Colon (tissue), 2 donors: ENCODE data around the gene TTC36.
"Not testable (repeated sequence)": the region's sequence is repeated elsewhere in the genome, so short reads cannot be mapped to it uniquely, and the experiment has no call there.

ENCODE experiments used
- FAIRE-seq: peaks from 2 replicates; lab custom pipeline; 2012; peaks lifted over from hg19 to GRCh38; lab: Jason Lieb, UNC
- donor health status: control.
- donor health status: control.

Gene TTC36, protein sequence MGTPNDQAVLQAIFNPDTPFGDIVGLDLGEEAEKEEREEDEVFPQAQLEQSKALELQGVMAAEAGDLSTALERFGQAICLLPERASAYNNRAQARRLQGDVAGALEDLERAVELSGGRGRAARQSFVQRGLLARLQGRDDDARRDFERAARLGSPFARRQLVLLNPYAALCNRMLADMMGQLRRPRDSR

DNA sequence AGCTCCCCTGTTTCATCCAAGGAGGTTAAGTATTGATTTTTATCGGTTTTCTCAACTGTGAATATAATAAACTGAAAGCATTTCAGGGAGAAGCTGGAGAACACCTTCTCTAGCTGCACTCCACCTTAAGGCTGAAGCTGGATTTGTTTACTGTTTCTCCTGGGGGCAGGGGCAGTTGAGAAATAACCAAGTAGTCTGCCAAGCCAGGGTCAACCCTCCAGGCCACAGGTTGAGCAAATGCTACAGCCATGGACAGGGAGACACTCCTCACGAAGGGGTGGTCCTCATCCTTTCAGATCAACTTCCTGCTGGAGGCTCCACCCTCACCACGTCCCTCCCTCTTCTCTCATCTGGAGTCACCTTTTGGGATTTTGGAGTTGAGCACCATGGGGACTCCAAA, at the start of gene TTC36:
TSS of gene TTC36 (plus strand) at position 366 of the 400 bp plus-strand sequence. CDS start at position 387, 21 bp downstream.
- no peak for FAIRE-seq

DNA sequence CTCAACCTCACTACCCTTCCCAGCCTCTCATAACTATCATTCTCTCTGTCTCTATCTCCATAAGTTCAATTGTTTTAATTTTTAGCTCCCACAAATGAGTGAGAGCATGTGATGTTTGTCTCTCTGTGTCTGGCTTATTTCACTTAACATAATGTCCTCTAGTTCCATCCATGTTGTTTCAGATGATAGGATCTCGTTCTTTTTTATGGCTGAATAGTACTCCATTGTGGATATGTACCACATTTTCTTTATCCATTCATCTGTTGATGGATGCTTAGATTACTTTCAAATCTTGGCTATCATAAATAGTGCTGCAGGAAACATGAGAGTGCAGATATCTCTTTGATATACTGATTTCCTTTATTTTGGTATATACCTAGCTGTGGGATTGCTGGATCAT, 46.0 kb upstream of the TTC36 start:
- not testable (repeated sequence) for FAIRE-seq

DNA sequence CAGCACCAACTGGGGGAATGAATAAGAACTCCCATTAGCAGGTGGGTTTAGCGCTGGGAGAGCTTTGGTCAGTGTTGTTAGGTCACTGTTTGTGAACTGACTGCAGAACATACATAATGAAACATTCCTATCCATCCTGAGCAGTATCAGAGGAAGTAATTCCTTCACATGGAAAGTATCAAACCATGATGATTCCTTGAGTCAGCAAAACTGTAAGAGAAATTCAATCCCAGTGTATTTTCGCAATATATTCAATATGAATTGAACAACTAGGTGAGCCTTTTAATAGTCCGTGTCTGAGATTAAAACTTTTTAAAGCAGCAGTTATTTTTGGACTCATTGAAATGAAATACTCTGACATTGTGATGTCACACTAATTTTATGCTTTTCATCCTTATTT, 42.9 kb upstream of the TTC36 start:
- no peak for FAIRE-seq

DNA sequence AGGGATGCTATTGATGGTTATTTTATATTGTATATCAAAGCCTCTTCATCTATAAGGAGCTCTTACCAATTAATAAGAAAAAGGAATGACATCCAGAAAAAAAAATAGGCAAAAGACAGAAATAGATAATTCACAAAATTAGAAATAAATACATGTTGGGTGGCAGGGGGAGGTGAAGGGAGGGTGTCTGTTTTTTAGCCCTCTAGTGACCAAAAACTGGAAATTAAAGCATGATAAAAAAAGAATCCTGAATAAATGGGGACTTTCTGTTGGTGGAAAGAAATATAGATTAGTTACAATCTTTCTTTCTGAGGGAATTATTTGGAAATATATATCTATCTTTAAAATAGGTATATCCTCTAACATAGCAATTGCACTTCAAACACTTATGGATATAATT, 42.0 kb upstream of the TTC36 start:
- FAIRE-seq, result no peak

DNA sequence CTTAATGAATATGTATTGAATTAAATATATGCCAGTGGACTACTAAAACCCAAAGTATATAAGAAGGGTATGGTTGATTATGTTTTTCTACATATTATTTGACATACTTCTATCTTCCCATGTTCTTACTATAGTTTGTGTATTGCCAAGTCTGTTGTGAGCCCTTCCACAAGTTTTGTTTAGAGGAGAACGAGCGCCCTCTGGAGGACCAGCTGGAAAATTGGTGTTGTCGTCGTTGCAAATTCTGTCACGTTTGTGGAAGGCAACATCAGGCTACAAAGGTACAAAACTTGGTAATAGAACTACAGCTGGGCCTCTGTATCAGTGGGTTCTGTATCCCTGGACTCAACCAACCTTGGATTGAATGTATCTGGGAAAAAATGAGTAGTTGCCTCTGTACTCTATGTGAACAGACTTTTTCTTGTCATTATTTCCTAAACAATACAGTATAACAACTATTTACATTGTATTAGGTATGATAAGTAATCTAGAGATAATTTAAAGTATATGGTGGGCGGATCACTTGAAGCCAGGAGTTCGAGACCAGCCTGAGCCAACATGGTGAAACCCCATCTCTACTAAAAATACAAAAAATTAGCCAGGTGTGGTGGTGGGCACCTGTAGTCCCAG, 38.7 kb upstream of the TTC36 start:
- peak; percentile 57 for FAIRE-seq

DNA sequence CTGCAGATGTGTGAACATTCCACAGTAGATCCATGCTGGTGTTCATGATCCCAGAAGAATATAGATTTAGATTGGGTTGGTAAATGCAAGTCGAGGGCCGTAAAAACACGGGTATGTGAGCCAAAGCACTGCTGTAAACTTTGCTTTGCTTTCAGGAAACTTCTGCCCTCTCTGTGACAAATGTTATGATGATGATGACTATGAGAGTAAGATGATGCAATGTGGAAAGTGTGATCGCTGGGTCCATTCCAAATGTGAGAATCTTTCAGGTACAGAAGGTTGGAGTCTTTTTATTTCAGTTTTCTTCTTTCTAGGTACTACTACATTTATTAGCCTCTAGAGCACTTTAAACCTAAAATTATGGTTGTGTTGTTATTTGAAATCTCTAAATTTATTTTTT, 36.2 kb upstream of the TTC36 start:
- FAIRE-seq, result no peak

DNA sequence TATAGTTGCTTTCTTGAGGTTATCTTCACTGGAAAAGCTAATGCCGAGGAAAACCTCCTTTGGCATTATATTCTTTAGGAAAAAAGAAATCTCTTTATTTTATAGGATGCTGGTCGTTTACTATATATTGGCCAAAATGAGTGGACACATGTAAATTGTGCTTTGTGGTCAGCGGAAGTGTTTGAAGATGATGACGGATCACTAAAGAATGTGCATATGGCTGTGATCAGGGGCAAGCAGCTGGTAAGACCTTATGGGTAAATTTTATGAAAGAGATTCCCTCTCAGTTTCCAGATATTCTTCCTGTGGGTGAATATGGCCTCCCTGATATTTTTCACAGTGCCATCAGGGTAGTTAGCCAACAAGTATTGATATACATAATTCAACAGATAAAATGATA, 29.4 kb upstream of the TTC36 start:
- FAIRE-seq, result no peak

DNA sequence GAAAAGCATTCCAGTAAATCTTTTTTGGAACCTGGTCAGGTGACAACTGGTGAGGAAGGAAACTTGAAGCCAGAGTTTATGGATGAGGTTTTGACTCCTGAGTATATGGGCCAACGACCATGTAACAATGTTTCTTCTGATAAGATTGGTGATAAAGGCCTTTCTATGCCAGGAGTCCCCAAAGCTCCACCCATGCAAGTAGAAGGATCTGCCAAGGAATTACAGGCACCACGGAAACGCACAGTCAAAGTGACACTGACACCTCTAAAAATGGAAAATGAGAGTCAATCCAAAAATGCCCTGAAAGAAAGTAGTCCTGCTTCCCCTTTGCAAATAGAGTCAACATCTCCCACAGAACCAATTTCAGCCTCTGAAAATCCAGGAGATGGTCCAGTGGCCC, 24.1 kb upstream of the TTC36 start:
- FAIRE-seq, result no peak

DNA sequence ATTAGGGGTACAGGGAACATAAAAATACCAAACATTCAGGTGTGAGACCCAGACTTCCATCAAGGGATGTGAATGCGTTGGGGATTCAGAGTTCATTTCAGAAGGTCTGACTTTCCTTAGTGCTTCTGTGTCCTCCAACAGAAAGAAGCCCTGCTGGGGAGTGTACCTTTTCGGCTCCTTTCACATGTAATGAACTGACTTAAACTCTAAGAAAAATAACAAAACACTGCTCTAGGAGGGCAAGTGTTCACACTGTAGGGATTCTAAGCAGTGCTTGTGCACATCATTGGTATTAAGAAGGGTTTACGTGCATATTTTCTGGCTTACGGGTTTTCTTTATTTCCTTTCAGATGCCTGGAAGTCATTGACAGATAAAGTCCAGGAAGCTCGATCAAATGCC, 15.7 kb upstream of the TTC36 start:
- FAIRE-seq, result no peak

DNA sequence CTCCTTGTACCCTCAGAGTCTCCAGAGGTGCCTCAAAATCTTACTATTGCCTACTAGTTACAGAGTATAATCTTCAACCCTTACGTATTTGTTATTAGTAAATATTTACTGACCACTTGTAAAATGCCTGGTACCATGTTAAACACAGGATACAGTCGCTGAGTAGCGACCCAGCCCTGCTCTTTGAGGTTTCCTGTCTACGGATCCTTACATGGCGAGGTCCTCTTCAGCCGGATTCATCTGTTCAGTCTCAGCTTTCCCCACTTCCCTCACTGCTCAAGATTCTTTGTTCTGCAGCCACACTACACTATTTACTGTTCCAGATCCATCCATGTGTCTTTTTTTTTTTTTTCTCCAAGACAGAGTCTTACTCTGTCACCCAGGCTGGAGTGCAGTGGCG, 13.2 kb upstream of the TTC36 start:
- FAIRE-seq, result no peak

DNA sequence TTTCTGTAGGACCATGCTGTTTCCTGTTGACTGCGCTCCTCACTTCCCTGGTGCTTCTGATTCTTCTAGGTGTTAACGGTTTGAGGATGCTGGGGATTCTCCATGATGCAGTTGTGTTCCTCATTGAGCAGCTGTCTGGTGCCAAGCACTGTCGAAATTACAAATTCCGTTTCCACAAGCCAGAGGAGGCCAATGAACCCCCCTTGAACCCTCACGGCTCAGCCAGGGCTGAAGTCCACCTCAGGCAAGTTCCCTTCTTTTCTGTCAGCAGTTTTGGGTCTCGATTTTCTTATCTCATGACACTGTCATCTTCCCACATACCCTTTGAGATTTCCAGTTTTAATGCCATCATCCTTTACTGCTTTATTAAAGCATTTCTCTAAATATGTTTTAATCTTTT, 7.7 kb upstream of the TTC36 start:
- no peak for FAIRE-seq

DNA sequence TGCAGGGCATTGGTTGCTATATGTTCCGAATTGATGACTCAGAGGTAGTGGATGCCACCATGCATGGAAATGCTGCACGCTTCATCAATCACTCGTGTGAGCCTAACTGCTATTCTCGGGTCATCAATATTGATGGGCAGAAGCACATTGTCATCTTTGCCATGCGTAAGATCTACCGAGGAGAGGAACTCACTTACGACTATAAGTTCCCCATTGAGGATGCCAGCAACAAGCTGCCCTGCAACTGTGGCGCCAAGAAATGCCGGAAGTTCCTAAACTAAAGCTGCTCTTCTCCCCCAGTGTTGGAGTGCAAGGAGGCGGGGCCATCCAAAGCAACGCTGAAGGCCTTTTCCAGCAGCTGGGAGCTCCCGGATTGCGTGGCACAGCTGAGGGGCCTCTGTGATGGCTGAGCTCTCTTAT, 5.4 kb upstream of the TTC36 start:
- FAIRE-seq, result no peak

DNA sequence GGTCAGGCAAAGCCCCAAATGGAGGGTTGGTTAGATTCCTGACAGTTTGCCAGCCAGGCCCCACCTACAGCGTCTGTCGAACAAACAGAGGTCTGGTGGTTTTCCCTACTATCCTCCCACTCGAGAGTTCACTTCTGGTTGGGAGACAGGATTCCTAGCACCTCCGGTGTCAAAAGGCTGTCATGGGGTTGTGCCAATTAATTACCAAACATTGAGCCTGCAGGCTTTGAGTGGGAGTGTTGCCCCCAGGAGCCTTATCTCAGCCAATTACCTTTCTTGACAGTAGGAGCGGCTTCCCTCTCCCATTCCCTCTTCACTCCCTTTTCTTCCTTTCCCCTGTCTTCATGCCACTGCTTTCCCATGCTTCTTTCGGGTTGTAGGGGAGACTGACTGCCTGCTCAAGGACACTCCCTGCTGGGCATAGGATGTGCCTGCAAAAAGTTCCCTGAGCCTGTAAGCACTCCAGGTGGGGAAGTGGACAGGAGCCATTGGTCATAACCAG, 4.7 kb upstream of the TTC36 start:
- FAIRE-seq, result no peak

DNA sequence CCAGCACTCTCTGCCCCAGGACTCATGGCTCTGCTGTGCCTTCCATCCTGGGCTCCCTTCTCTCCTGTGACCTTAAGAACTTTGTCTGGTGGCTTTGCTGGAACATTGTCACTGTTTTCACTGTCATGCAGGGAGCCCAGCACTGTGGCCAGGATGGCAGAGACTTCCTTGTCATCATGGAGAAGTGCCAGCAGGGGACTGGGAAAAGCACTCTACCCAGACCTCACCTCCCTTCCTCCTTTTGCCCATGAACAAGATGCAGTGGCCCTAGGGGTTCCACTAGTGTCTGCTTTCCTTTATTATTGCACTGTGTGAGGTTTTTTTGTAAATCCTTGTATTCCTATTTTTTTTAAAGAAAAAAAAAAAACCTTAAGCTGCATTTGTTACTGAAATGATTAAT, 2.9 kb upstream of the TTC36 start:
- no peak for FAIRE-seq

DNA sequence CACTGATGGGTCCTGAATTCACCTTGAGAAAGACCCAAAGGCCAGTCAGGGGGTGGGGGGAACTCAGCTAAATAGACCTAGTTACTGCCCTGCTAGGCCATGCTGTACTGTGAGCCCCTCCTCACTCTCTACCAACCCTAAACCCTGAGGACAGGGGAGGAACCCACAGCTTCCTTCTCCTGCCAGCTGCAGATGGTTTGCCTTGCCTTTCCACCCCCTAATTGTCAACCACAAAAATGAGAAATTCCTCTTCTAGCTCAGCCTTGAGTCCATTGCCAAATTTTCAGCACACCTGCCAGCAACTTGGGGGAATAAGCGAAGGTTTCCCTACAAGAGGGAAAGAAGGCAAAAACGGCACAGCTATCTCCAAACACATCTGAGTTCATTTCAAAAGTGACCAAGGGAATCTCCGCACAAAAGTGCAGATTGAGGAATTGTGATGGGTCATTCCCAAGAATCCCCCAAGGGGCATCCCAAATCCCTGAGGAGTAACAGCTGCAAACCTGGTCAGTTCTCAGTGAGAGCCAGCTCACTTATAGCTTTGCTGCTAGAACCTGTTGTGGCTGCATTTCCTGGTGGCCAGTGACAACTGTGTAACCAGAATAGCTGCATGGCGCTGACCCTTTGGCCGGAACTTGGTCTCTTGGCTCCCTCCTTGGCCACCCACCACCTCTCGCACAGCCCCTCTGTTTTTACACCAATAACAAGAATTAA, 2.4 kb upstream of the TTC36 start:
- no peak for FAIRE-seq

DNA sequence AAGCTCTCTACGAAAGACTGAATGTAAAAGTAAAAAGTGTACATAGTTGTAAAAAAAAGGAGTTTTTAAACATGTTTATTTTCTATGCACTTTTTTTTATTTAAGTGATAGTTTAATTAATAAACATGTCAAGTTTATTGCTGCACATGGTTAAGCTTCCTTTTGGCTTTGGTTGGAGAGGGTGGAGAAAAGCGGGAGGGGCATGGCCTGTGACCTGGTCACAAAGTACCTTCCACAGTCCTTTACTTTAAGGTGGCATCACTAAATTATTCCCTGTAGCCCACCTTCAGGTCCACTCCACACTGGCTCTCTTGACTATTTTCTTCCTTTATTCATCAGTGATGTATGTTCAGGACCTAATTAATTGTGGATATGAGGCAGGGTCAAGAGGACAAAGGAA, 586 bp upstream of the TTC36 start:
- FAIRE-seq, result no peak

DNA sequence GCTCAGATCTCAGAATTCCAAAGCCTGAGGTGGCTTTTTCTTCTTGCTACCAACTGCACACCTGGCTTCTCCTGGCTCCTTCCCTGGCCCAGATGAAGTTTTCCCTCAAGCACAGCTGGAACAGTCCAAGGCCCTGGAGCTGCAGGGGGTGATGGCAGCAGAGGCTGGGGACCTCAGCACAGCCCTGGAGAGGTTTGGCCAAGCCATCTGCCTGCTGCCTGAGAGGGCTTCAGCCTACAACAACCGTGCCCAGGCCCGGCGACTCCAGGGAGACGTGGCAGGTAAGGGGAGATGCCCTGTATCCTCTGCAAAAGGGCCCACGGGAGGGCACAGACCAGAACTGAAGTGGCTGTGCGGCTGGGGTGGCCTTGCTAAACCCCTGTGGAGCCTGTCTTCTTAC, 1.2 kb downstream of the TTC36 start:
- no peak for FAIRE-seq

DNA sequence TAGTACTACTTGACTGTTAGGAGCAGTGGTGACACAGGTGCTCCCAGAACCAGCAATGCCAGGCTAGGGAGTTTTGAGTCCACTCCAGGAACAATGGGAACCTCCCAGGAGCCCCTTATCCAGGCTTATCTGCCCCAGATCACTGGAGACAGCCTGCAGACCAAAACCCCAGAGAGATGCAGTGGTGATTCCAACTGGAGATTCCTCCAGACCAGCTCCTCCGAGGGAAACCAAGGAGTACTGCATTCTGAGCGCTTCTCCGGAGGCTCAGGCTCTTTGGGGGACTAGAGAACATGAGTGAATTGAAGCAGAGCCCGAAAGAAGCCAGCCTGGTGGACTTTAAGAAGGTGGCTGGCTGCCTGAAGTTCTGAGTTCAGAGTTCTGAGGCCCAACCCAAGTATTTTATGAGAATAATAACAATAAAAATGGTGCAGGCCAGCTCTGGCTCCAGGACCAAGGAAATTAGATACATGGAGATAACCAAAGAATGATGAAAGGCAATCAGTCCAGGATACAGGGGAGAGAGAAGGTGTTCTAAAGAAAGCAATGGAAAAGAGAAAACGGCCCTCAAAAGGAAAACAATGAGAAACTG, 2.4 kb downstream of the TTC36 start:
- no peak for FAIRE-seq

DNA sequence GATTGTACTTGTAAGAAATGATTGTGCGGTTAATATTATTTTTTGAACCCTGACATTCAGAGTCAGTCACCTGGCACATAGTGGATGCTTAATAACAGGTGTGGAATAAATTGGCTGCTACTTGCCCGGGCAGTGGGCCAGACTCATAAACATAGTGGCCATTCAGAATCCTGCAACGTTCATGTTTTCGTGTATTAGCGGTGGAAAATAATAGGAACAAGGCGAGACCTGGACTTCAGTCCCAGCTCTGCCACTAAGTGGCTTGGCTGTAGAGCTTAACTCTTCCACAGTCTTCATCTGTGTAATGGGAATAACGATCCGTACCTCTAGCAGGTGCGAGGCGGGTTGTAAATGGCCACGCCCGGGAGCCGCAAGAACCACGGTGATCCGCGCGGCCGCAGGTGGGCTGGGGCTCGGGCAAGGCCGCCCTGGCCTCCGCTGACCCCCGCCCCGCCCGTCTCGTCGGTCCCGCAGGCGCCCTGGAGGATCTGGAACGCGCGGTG, 3.0 kb downstream of the TTC36 start:
- FAIRE-seq, result no peak

DNA sequence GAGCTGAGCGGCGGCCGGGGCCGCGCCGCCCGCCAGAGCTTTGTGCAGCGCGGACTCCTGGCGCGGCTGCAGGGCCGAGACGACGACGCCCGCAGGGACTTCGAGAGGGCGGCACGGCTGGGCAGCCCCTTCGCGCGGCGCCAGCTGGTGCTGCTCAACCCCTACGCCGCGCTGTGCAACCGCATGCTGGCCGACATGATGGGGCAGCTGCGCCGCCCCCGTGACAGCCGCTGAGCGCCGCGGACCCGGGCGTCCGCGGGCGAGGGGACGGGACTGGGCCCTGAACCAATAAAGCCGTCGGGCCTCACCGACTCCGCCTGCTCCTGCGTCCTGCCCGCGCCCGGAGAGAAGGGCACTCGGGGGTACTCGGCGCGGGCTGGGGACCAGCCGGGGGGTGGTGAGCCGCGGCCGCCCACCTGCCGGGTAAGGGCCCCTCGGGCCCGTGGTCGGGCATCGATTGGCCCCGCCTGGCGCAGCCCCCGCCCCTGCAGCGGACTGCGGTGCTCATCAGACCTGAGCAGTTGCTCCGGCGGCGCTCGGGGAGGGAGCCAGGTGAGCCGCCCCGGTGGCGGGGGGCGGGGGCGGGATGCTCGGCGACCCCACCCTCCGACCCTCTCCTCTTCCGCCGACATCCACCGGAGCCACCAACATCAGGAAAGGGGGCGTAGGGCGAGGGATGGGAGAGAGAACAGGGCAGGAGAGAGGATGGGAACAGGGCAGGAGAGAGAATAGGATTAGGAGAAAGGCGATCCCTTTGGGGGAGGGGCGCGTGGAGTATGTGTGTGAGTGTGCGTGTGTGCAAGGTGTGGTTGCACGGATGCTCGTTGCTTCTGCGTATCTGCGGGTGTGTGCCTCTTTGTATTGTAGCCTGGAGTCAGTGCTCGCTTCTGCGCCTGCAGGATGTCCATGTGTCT, 3.7 kb downstream of the TTC36 start, which contains the start of gene TMEM25:
TSS of gene TMEM25 (plus strand) at position 510 of the 914 bp plus-strand sequence. CDS start 610 bp downstream, outside the sequence.
- FAIRE-seq, result no peak

DNA sequence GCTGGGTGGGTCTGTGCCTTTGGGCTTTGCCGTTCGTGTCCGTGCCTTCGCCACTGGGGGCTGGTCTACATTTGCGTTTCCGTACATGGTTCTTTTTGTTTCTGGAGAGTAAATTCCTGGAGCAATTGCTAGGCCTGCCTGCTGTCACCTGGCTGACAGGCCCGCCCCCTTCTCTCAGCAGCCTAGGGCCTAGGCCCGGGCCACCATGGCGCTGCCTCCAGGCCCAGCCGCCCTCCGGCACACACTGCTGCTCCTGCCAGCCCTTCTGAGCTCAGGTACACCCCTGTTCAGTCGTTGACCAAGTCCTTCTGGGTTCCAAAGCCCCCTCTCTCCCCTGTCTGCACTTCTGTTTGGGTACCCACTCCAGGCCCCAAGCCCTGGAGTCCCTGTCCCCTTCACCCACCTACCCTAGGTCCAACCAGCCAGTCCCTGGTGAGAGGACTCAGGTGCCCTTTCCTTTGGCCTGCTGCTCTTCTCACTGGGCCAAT, 4.4 kb downstream of the TTC36 start:
- no peak for FAIRE-seq

DNA sequence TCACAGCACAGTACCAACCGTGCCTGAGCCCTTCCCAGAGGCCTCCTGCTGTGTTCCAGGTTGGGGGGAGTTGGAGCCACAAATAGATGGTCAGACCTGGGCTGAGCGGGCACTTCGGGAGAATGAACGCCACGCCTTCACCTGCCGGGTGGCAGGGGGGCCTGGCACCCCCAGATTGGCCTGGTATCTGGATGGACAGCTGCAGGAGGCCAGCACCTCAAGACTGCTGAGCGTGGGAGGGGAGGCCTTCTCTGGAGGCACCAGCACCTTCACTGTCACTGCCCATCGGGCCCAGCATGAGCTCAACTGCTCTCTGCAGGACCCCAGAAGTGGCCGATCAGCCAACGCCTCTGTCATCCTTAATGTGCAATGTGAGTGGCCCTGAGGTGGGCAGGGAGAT, 4.8 kb downstream of the TTC36 start:
- no peak for FAIRE-seq
